ENCODE data around the gene ZNF335.

DNA sequence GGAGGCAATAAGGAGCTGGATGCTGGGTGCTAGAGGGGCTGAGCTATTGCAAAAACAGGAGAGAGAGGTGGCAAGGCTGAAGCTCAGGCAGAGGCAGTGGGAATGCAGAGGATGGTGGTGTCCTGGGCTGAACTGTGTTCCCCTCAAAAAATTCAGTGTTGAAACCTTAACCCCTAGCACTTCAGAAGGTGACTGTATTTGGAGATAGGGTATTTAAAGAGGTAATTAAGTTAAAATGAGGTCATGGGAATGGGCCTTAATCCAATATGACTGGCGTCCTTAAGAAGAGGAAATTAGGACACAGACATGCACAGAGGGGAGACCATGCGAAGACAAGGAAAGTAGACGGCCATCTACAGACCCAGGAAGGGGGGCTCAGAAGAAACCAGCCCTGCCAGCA, 25.2 kb upstream of the ZNF335 start:
- TF ChIP-seq, protein P1, sequence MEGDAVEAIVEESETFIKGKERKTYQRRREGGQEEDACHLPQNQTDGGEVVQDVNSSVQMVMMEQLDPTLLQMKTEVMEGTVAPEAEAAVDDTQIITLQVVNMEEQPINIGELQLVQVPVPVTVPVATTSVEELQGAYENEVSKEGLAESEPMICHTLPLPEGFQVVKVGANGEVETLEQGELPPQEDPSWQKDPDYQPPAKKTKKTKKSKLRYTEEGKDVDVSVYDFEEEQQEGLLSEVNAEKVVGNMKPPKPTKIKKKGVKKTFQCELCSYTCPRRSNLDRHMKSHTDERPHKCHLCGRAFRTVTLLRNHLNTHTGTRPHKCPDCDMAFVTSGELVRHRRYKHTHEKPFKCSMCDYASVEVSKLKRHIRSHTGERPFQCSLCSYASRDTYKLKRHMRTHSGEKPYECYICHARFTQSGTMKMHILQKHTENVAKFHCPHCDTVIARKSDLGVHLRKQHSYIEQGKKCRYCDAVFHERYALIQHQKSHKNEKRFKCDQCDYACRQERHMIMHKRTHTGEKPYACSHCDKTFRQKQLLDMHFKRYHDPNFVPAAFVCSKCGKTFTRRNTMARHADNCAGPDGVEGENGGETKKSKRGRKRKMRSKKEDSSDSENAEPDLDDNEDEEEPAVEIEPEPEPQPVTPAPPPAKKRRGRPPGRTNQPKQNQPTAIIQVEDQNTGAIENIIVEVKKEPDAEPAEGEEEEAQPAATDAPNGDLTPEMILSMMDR (IDR thresholded peaks at IDR 0.05) = no peak
- no peak for TF ChIP-seq EZH2 (IDR thresholded peaks at IDR 0.05)
